Mesodermal cell (in vitro differentiated cells): ENCODE data around the gene SFXN4.
"Not testable (repeated sequence)": the region's sequence is repeated elsewhere in the genome, so short reads cannot be mapped to it uniquely, and the experiment has no call there.

ENCODE experiments used
- H3K27ac ChIP-seq: 2 replicates; pipeline ENCODE4 v1.7.0; 2013; ENCODE audit warnings: mild to moderate bottlenecking, low read depth, low read length, moderate library complexity; ENCODE audit not compliant: severe bottlenecking
- H3K36me3 ChIP-seq: 2 replicates; pipeline ENCODE4 v1.7.1; 2013; ENCODE audit warnings: mild to moderate bottlenecking, low read length, moderate library complexity; ENCODE audit not compliant: control insufficient read depth, insufficient read depth
- H3K4me1 ChIP-seq: one replicate; pipeline ENCODE4 v1.7.1; 2013; ENCODE audit warnings: mild to moderate bottlenecking, low read length; ENCODE audit not compliant: insufficient read depth, control insufficient read depth, poor library complexity, severe bottlenecking
- H3K4me3 ChIP-seq: 2 replicates; pipeline ENCODE4 v1.7.0; 2013; ENCODE audit warnings: low read length, control low read depth, mild to moderate bottlenecking; ENCODE audit not compliant: insufficient read depth, poor library complexity, severe bottlenecking; ENCODE audit errors: extremely low read depth
- H3K9me3 ChIP-seq: 2 replicates; pipeline ENCODE4 v1.7.1; 2013; ENCODE audit warnings: mild to moderate bottlenecking, low read length, moderate library complexity; ENCODE audit not compliant: control insufficient read depth
- WGBS, 2 experiments: methylation state at CpG; one replicate each; pipeline ENCODE4 v1.1.5; 2013; ENCODE audit warnings: missing lambda C conversion rate in 2 of 2; ENCODE audit not compliant: insufficient coverage in 2 of 2; 5-methylcytosine and 5-hydroxymethylcytosine counted together

SFXN4 gene

GRCh38 chr10:119120875-119121274 is 44.6 kb downstream of the SFXN4 start:
- no peak overlapping the region for H3K4me3 ChIP-seq
- no peaks in the 10 kb centered on the region for H3K9me3 ChIP-seq
- H3K36me3 ChIP-seq = peaks cover 94% of the 10 kb centered on the region
- WGBS, 2 experiments = 100% methylated on average over 1 to 2 of the region's 2 CpGs
- H3K27ac ChIP-seq = no peak overlapping the region
- H3K4me1 ChIP-seq = peaks cover 3% of the 10 kb centered on the region

- 93 to 100% methylated on average over 1 to 3 of the region's 4 CpGs for WGBS, 2 experiments
- Histone ChIP-seq H3K36me3 (peaks cover 94% of the 10 kb centered on the region), H3K27ac (no peak overlapping the region)
Observed at GRCh38 chr10:119120413-119120867, 45.1 kb downstream of the SFXN4 start.

GRCh38 chr10:119119400-119119799 is 46.1 kb downstream of the SFXN4 start:
- 100% methylated on average over 1 of the region's 1 CpG; no CpG with 5 or more reads in 1 of the 2 experiments for WGBS, 2 experiments
- Histone ChIP-seq H3K4me3 (no peak overlapping the region), H3K27ac (no peak overlapping the region), H3K4me1 (peaks cover 5% of the 10 kb centered on the region), H3K9me3 (no peaks in the 10 kb centered on the region), H3K36me3 (peaks cover 94% of the 10 kb centered on the region)

More at GRCh38 chr10:119120413-119120867, 45.1 kb downstream of the SFXN4 start:
- peaks cover 5% of the 10 kb centered on the region for H3K4me1 ChIP-seq
- H3K4me3 ChIP-seq = no peak overlapping the region
- H3K9me3 ChIP-seq = no peaks in the 10 kb centered on the region

- Histone ChIP-seq H3K4me3 (no peak overlapping the region), H3K4me1 (peaks cover 10% of the 10 kb centered on the region), H3K9me3 (no peaks in the 10 kb centered on the region), H3K36me3 (peaks cover 92% of the 10 kb centered on the region), H3K27ac (no peak overlapping the region)
- 100% methylated on average over 2 of the region's 5 CpGs for WGBS, 2 experiments
Observed at GRCh38 chr10:119118231-119118630, 47.3 kb downstream of the SFXN4 start.

GRCh38 chr10:119116326-119116951 is 49.1 kb downstream of the SFXN4 start:
- no peak overlapping the region for H3K4me3 ChIP-seq
- no peaks in the 10 kb centered on the region for H3K9me3 ChIP-seq
- peaks cover 90% of the 10 kb centered on the region for H3K36me3 ChIP-seq
- 93 to 96% methylated on average over 4 to 5 of the region's 6 CpGs for WGBS, 2 experiments
- H3K4me1 ChIP-seq = peaks cover 12% of the 10 kb centered on the region
- H3K27ac ChIP-seq = peak overlapping the region; percentile 30

- H3K9me3 ChIP-seq = no peaks in the 10 kb centered on the region
- whole genome bisulfite sequencing, 2 experiments = 91% methylated on average over 7 of the region's 9 CpGs
- peak overlapping the region; percentile 30 for H3K27ac ChIP-seq
- peaks cover 12% of the 10 kb centered on the region for H3K4me1 ChIP-seq
- no peak overlapping the region for H3K4me3 ChIP-seq
- peaks cover 90% of the 10 kb centered on the region for H3K36me3 ChIP-seq
Observed at GRCh38 chr10:119115926-119116325, 49.6 kb downstream of the SFXN4 start.

GRCh38 chr10:119113751-119114732 is 51.5 kb downstream of the SFXN4 start:
- H3K9me3 ChIP-seq = no peaks in the 10 kb centered on the region
- H3K36me3 ChIP-seq = peaks cover 90% of the 10 kb centered on the region
- no peak overlapping the region for H3K27ac ChIP-seq
- 95 to 97% methylated on average over 7 to 8 of the region's 11 CpGs for WGBS, 2 experiments
- peaks cover 12% of the 10 kb centered on the region for H3K4me1 ChIP-seq
- H3K4me3 ChIP-seq = no peak overlapping the region

GRCh38 chr10:119112056-119112455 is 53.5 kb downstream of the SFXN4 start:
- no peak overlapping the region for H3K4me3 ChIP-seq
- no peaks in the 10 kb centered on the region for H3K9me3 ChIP-seq
- H3K4me1 ChIP-seq = peaks cover 12% of the 10 kb centered on the region
- 100% methylated on average over 1 to 2 of the region's 4 CpGs for WGBS, 2 experiments
- peaks cover 94% of the 10 kb centered on the region for H3K36me3 ChIP-seq
- no peak overlapping the region for H3K27ac ChIP-seq

GRCh38 chr10:119107771-119108170 is 57.7 kb downstream of the SFXN4 start:
- not testable (repeated sequence) for H3K4me1 ChIP-seq

GRCh38 chr10:119107106-119107505 is 58.4 kb downstream of the SFXN4 start:
- 80 to 89% methylated on average over 1 of the region's 6 CpGs for WGBS, 2 experiments
- H3K27ac ChIP-seq, H3K9me3 ChIP-seq, H3K4me3 ChIP-seq, H3K4me1 ChIP-seq: not testable (repeated sequence)
- peaks cover 61% of the 10 kb centered on the region for H3K36me3 ChIP-seq

More at GRCh38 chr10:119107771-119108170, 57.7 kb downstream of the SFXN4 start:
- not testable (repeated sequence) for H3K27ac ChIP-seq, H3K9me3 ChIP-seq, H3K4me3 ChIP-seq
- WGBS, 2 experiments = no CpG with 5 or more reads among the region's 2 CpGs
- H3K36me3 ChIP-seq = peaks cover 67% of the 10 kb centered on the region
